ENCODE measurements around the gene SLC13A3. TPM values are rescaled to one million over a fixed set of nuclear protein-coding genes. Genes with fewer than 3 reads are reported as not detected.

Gene SLC13A3
- total RNA-seq, 1 experiment from 2014 or later = 9.1 TPM

DNA sequence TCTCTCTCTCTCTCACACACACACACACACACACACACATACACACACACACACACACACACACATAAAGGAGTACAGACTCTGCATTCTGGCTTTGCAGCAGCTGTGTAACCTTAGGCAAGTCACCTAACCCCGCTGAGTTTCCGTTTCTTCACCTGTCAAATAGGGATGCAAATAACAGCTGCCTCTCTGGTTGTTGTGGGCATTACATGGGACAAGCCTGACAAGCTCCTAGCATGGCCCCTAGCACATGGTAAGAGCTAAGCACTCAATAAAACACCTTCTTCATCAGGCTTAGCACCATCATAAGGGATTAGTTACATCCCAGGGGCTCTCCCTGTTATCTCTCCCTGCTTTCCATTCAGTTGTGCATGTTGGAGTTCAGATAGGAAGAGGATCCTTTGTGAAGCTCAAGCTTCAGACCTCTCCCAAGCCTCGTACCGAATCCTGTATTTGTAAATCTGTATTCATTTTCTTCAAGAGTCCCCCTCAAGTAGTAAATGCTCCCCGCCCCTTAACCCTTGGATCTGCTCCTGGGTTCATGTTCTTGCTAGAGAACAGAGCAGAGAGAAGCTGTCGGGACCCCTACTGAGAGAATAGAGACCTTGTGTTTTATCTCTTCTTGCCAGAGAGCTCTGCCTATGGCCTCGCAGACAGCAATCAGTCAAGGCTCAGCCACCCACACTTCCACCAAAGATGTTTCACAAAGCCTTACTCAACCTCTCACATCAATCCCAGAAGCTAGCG is 2.2 kb downstream of the SLC13A3 start:
- H2AFZ ChIP-seq = no peak overlapping the region
- no TSS peak for BruUV-seq (replicated peaks)
- no peak overlapping the region for H3K27ac ChIP-seq
- H3K9me2 ChIP-seq (ENCODE audit: insufficient read depth) = no peaks in the 10 kb centered on the region
- H3K4me3 ChIP-seq = no peak overlapping the region
- H3K4me2 ChIP-seq = no peak overlapping the region
- CTCF ChIA-PET = no interaction called here
- no peak for DNase-seq
- no peaks in the 10 kb centered on the region for H3K4me1 ChIP-seq (replicated peaks; ENCODE audit: insufficient read depth)
- TF ChIP-seq EZH2 (IDR thresholded peaks at IDR 0.05; ENCODE audit: low read depth) = no peak
- TF ChIP-seq, protein P1, sequence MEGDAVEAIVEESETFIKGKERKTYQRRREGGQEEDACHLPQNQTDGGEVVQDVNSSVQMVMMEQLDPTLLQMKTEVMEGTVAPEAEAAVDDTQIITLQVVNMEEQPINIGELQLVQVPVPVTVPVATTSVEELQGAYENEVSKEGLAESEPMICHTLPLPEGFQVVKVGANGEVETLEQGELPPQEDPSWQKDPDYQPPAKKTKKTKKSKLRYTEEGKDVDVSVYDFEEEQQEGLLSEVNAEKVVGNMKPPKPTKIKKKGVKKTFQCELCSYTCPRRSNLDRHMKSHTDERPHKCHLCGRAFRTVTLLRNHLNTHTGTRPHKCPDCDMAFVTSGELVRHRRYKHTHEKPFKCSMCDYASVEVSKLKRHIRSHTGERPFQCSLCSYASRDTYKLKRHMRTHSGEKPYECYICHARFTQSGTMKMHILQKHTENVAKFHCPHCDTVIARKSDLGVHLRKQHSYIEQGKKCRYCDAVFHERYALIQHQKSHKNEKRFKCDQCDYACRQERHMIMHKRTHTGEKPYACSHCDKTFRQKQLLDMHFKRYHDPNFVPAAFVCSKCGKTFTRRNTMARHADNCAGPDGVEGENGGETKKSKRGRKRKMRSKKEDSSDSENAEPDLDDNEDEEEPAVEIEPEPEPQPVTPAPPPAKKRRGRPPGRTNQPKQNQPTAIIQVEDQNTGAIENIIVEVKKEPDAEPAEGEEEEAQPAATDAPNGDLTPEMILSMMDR (conservative IDR thresholded peaks at IDR 0.05) = no peak
- POLR2A ChIA-PET (ENCODE audit: unreplicated experiment) = no interaction called here
- no peaks in the 10 kb centered on the region for H3K9me3 ChIP-seq (ENCODE audit: insufficient read depth, low read depth)
- intact Hi-C loops (cut with micrococcal nuclease; ENCODE audit: unreplicated experiment) = no loop called here
- no peaks in the 10 kb centered on the region for H3K36me3 ChIP-seq (ENCODE audit: low read depth)
- no peaks in the 10 kb centered on the region for H3K79me2 ChIP-seq (ENCODE audit: low read depth)
- H3F3A ChIP-seq (ENCODE audit: insufficient read depth, low read depth) = no peaks in the 10 kb centered on the region
- H3K27me3 ChIP-seq (ENCODE audit: insufficient read depth, low read depth) = no peaks in the 10 kb centered on the region
- no peaks in the 10 kb centered on the region for H4K20me1 ChIP-seq (ENCODE audit: insufficient read depth)

DNA sequence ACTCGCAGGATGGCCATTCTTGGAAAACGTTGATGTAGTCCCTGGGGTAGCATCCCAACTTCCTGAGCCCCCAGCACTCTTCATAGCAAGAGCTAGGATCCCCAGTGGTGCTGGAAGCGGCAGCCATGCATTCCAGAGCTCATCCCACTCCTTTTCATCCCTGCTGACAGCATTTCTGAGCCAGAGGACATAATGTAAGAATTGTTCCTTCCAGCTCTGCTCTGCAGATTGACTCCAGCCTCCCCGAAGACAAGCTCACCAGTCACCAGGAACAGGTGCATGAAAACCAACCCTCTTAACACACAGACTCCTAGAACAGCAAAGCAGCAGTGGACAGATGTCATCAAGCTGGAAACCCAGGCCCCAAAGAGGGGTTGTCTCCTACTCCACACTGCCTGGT is 3.8 kb downstream of the SLC13A3 start:
- CTCF ChIA-PET = interaction anchor here (0.6 kb wide), 2 partner anchors 19 to 629 kb away, joined by 3 read pairs; no protein-coding TSS in a partner anchor
- POLR2A ChIA-PET (ENCODE audit: unreplicated experiment) = interaction anchor here (0.6 kb wide), 1 partner anchor 30 kb away, joined by 3 read pairs; no protein-coding TSS in a partner anchor
- no peaks in the 10 kb centered on the region for H3F3A ChIP-seq (ENCODE audit: insufficient read depth, low read depth)
- H3K4me3 ChIP-seq = no peak overlapping the region
- DNase-seq = no peak
- H3K4me2 ChIP-seq = no peak overlapping the region
- H3K9me3 ChIP-seq (ENCODE audit: insufficient read depth, low read depth) = no peaks in the 10 kb centered on the region
- H3K9me2 ChIP-seq (ENCODE audit: insufficient read depth) = no peaks in the 10 kb centered on the region
- no peak overlapping the region for H3K27ac ChIP-seq
- no peaks in the 10 kb centered on the region for H4K20me1 ChIP-seq (ENCODE audit: insufficient read depth)
- TF ChIP-seq, protein P1 (conservative IDR thresholded peaks at IDR 0.05) = no peak
- TF ChIP-seq EZH2 (IDR thresholded peaks at IDR 0.05; ENCODE audit: low read depth) = no peak
- intact Hi-C loops (cut with micrococcal nuclease; ENCODE audit: unreplicated experiment) = no loop called here
- H2AFZ ChIP-seq = no peak overlapping the region
- no peaks in the 10 kb centered on the region for H3K4me1 ChIP-seq (replicated peaks; ENCODE audit: insufficient read depth)
- no peaks in the 10 kb centered on the region for H3K79me2 ChIP-seq (ENCODE audit: low read depth)
- no TSS peak for BruUV-seq (replicated peaks)
- H3K36me3 ChIP-seq (ENCODE audit: low read depth) = no peaks in the 10 kb centered on the region
- H3K27me3 ChIP-seq (ENCODE audit: insufficient read depth, low read depth) = no peaks in the 10 kb centered on the region

DNA sequence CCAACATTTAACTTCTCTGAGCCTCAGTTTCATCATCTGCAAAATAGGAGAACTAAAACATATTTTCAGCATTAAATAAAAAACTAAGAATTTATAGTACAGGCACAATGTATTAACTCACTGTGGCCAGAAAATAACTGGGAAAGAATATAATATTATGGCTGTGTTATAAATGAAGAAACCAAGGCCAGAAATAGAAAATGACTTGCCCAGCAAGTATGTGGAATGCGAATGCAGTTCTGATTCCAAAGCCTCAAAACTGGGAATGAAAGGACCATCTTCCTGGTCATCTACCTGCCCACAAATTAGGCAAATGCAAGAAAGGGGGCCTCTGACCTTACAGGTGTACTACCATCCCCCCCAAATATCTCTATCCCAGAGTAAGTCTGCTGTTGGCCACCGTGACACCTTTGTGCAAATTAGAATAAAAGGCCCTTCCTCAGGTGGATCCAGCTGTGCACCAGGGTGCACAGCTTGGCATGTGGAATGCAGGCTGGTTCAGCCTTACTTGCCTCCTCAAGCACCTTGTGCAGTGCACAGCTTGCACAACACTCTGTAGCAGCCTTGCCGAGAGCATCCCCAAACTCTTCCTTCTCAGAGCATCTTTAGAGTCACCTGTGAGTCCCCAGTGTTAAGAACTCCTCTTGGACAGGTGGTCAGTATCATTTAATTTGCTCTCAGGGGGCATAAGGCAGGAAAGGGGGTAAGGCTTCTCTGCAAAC is 4.4 kb downstream of the SLC13A3 start:
- POLR2A ChIA-PET (ENCODE audit: unreplicated experiment) = interaction anchor here (0.6 kb wide), 1 partner anchor 30 kb away, joined by 3 read pairs; no protein-coding TSS in a partner anchor
- Histone ChIP-seq H3K4me1 (replicated peaks; ENCODE audit: insufficient read depth) (no peaks in the 10 kb centered on the region), H3K9me3 (ENCODE audit: insufficient read depth, low read depth) (no peaks in the 10 kb centered on the region), H3F3A (ENCODE audit: insufficient read depth, low read depth) (no peaks in the 10 kb centered on the region), H3K79me2 (ENCODE audit: low read depth) (no peaks in the 10 kb centered on the region), H3K9me2 (ENCODE audit: insufficient read depth) (no peaks in the 10 kb centered on the region), H4K20me1 (ENCODE audit: insufficient read depth) (no peaks in the 10 kb centered on the region), H3K4me2 (no peak overlapping the region), H3K27me3 (ENCODE audit: insufficient read depth, low read depth) (no peaks in the 10 kb centered on the region), H3K27ac (no peak overlapping the region), H3K4me3 (no peak overlapping the region), H2AFZ (no peak overlapping the region), H3K36me3 (ENCODE audit: low read depth) (no peaks in the 10 kb centered on the region)
- CTCF ChIA-PET = interaction anchor here (0.6 kb wide), 2 partner anchors 20 to 628 kb away, joined by 3 read pairs; no protein-coding TSS in a partner anchor
- TF ChIP-seq EZH2 (IDR thresholded peaks at IDR 0.05; ENCODE audit: low read depth) = no peak
- TF ChIP-seq, protein P1 (conservative IDR thresholded peaks at IDR 0.05) = no peak
- no peak for DNase-seq
- BruUV-seq (replicated peaks) = no TSS peak
- intact Hi-C loops (cut with micrococcal nuclease; ENCODE audit: unreplicated experiment) = no loop called here

All from PC-9 (cell line).